CD4-positive, CD25-positive, alpha-beta regulatory T cell (primary cell): ENCODE measurements around the gene ANAPC16. TPM values are rescaled to one million over a fixed set of nuclear protein-coding genes. Genes with fewer than 3 reads are reported as not detected.

ENCODE experiments used
- ATAC-seq, 2 donors: fragments of 150-1000 bp; cut with Tn5 transposase; one replicate each; pipeline ENCODE4 v1.10.0; 2021; ENCODE audit warnings: low read depth in 2 of 2, moderate number of reproducible peaks in 2 of 2, moderate library complexity in 1 of 2
- DNase-seq, 3 donors: peaks; one replicate each; pipeline versions ENCODE4 v3.0.0 to v3.0.0-alpha.2; 2012 to 2022; ENCODE audit warnings: mixed read lengths in 1 of 3
- H3K27ac ChIP-seq: one replicate; pipeline ENCODE4 v1.7.0; 2013; ENCODE audit warnings: mild to moderate bottlenecking, low read length; ENCODE audit not compliant: insufficient read depth, poor library complexity, severe bottlenecking
- H3K27me3 ChIP-seq: one replicate; pipeline ENCODE4 v1.7.0; 2013; ENCODE audit warnings: low read length; ENCODE audit not compliant: control insufficient read depth, insufficient read depth
- H3K36me3 ChIP-seq: one replicate; pipeline ENCODE4 v1.7.0; 2013; ENCODE audit warnings: mild to moderate bottlenecking, low read length, moderate library complexity; ENCODE audit not compliant: control insufficient read depth, insufficient read depth
- H3K4me1 ChIP-seq: 2 replicates; pipeline ENCODE4 v1.7.0; 2013; ENCODE audit warnings: mild to moderate bottlenecking, low read length; ENCODE audit not compliant: insufficient read depth, control insufficient read depth, poor library complexity, severe bottlenecking
- H3K4me3 ChIP-seq: one replicate; pipeline ENCODE4 v1.7.0; 2013; ENCODE audit warnings: low read depth, mild to moderate bottlenecking, low read length, moderate library complexity
- H3K9me3 ChIP-seq, 2 experiments: 1 replicate in 1 of 2; 2 replicates in 1 of 2; pipeline ENCODE4 v1.7.0; 2013; ENCODE audit warnings: low read length in 2 of 2, mild to moderate bottlenecking in 1 of 2, moderate library complexity in 1 of 2; ENCODE audit not compliant: control insufficient read depth in 2 of 2
- H3K27ac Mint-ChIP-seq, 3 donors: one replicate each; pipeline ENCODE4 v1.8.0; 2020 to 2022; ENCODE audit warnings: mild to moderate bottlenecking in 3 of 3, mixed read lengths in 3 of 3, moderate library complexity in 2 of 3
- H3K27me3 Mint-ChIP-seq: one replicate; pipeline ENCODE4 v1.8.0; 2022; ENCODE audit warnings: mild to moderate bottlenecking, mixed read lengths
- H3K36me3 Mint-ChIP-seq: one replicate; pipeline ENCODE4 v1.8.0; 2020; ENCODE audit warnings: mixed read lengths
- H3K4me1 Mint-ChIP-seq, 4 donors: one replicate each; pipeline ENCODE4 v1.8.0; 2020 to 2022; ENCODE audit warnings: mixed read lengths in 4 of 4, mild to moderate bottlenecking in 1 of 4
- H3K4me3 Mint-ChIP-seq, 4 donors: one replicate each; pipeline ENCODE4 v1.8.0; 2020 to 2022; ENCODE audit warnings: mild to moderate bottlenecking in 4 of 4, mixed read lengths in 4 of 4, moderate library complexity in 3 of 4
- H3K9me3 Mint-ChIP-seq, 7 donors: one replicate each; pipeline ENCODE4 v1.8.0; 2020 to 2022; ENCODE audit warnings: mixed read lengths in 7 of 7, mild to moderate bottlenecking in 3 of 7, moderate library complexity in 2 of 7
- polyA plus RNA-seq, 4 donors: library from polyadenylated mRNA; unstranded; fragments of 300-500 nt; fragmentation: Illumina TruSeq; gene quantifications; one replicate each; pipeline ENCODE4 v1.2.3, GENCODE V29; 2021
- total RNA-seq: library from RNA; stranded (reverse); gene quantifications from one replicate; pipeline ENCODE4 v1.2.3, GENCODE V29; 2022

The ANAPC16 gene
- total and polyA plus RNA-seq, 5 donors from 2014 or later: 86.6 to 361 (median 285) TPM

DNA sequence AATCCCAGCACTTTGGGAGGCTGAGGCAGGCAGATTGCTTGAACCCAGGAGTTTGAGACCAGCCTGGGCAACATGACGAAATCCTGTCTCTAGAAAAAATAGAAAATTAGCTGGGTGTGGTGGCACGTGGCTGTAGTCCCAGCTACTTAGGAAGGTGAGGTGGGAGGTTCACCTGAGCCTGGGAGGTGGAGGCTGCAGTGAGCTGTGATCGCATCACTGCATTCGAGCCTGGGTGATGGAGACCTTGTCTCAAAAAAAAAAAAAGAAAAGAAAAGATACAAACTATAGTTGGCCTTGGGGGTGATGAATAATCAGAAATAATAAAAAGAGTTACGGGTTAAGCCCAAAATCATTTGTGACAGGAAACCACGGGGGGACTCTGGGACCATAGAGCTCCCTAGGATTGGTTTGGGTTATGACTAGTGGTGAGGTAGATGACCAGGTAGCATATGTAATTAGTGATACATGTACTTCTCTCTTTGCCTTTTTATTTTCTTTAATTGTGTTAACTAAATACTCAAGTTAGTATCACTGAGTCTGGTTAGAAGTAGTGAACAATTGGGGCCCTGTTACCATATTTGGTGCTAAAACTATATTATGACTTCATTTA is 10.7 kb downstream of the ANAPC16 start:
- H3K4me1 ChIP-seq: peaks cover 26% of the 10 kb centered on the region
- H3K27me3 ChIP-seq: no peaks in the 10 kb centered on the region
- H3K4me3 Mint-ChIP-seq: peak overlapping the region in 1 of 4 donors; percentile 18
- H3K4me1 Mint-ChIP-seq: peaks cover 32 to 63% (median 36%) of the 10 kb centered on the region in 4 donors
- peak overlapping the region; percentile 47 for H3K27ac ChIP-seq
- no peak for ATAC-seq
- H3K9me3 Mint-ChIP-seq: no peaks in the 10 kb centered on the region
- peak overlapping the region; percentile 1 to 72 (median 60) for H3K27ac Mint-ChIP-seq
- peaks cover 28% of the 10 kb centered on the region for H3K36me3 Mint-ChIP-seq
- no peaks in the 10 kb centered on the region for H3K9me3 ChIP-seq
- no peaks in the 10 kb centered on the region for H3K27me3 Mint-ChIP-seq
- no peak for DNase-seq
- peaks cover 38% of the 10 kb centered on the region for H3K36me3 ChIP-seq
- no peak overlapping the region for H3K4me3 ChIP-seq

DNA sequence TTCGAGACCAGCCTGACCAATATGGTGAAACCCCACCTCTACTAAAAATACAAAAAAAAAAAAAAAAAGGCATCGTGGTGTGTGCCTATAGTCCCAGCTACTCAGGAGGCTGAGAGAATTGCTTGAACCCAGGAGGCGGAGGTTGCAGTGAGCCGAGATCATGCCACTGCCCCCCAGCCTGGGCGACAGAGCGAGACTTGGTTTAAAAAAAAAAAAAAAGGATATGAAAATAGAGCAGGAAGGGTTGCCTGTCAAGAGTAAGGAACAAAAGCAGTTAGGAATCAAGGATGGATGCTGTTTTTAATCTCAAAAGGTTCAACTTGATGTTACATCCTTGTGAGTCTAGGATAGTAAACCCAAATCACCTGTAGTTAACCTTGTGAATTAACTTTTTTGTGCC is 12.0 kb downstream of the ANAPC16 start:
- peaks cover 26% of the 10 kb centered on the region for H3K36me3 Mint-ChIP-seq
- H3K27me3 ChIP-seq: no peaks in the 10 kb centered on the region
- ATAC-seq (no peak), DNase-seq (no peak)
- H3K27me3 Mint-ChIP-seq: no peaks in the 10 kb centered on the region
- H3K4me3 ChIP-seq: no peak overlapping the region
- H3K4me1 ChIP-seq: peaks cover 23% of the 10 kb centered on the region
- H3K27ac Mint-ChIP-seq: peak overlapping the region; percentile 5 to 83 (median 78)
- no peaks in the 10 kb centered on the region for H3K9me3 Mint-ChIP-seq
- H3K36me3 ChIP-seq: peaks cover 42% of the 10 kb centered on the region
- H3K4me3 Mint-ChIP-seq: peak overlapping the region in 1 of 4 donors; percentile 77
- H3K4me1 Mint-ChIP-seq: peaks cover 29 to 58% (median 33%) of the 10 kb centered on the region in 4 donors
- no peak overlapping the region for H3K27ac ChIP-seq
- H3K9me3 ChIP-seq: no peaks in the 10 kb centered on the region

GRCh38 chr10:72228318-72228751 is 12.5 kb downstream of the ANAPC16 start:
- no peaks in the 10 kb centered on the region for H3K9me3 Mint-ChIP-seq
- H3K4me1 Mint-ChIP-seq: peaks cover 28 to 54% (median 30%) of the 10 kb centered on the region in 4 donors
- DNase-seq: no peak
- Histone ChIP-seq H3K36me3 (peaks cover 47% of the 10 kb centered on the region), H3K4me1 (peaks cover 18% of the 10 kb centered on the region), H3K27ac (no peak overlapping the region), H3K9me3 (no peaks in the 10 kb centered on the region), H3K27me3 (no peaks in the 10 kb centered on the region), H3K4me3 (peak overlapping the region; percentile 1)
- H3K27me3 Mint-ChIP-seq: no peaks in the 10 kb centered on the region
- peak overlapping the region; percentile 5 to 83 (median 78) for H3K27ac Mint-ChIP-seq
- ATAC-seq: no peak
- H3K36me3 Mint-ChIP-seq: peaks cover 31% of the 10 kb centered on the region
- H3K4me3 Mint-ChIP-seq: peak overlapping the region in 1 of 4 donors; percentile 24

DNA sequence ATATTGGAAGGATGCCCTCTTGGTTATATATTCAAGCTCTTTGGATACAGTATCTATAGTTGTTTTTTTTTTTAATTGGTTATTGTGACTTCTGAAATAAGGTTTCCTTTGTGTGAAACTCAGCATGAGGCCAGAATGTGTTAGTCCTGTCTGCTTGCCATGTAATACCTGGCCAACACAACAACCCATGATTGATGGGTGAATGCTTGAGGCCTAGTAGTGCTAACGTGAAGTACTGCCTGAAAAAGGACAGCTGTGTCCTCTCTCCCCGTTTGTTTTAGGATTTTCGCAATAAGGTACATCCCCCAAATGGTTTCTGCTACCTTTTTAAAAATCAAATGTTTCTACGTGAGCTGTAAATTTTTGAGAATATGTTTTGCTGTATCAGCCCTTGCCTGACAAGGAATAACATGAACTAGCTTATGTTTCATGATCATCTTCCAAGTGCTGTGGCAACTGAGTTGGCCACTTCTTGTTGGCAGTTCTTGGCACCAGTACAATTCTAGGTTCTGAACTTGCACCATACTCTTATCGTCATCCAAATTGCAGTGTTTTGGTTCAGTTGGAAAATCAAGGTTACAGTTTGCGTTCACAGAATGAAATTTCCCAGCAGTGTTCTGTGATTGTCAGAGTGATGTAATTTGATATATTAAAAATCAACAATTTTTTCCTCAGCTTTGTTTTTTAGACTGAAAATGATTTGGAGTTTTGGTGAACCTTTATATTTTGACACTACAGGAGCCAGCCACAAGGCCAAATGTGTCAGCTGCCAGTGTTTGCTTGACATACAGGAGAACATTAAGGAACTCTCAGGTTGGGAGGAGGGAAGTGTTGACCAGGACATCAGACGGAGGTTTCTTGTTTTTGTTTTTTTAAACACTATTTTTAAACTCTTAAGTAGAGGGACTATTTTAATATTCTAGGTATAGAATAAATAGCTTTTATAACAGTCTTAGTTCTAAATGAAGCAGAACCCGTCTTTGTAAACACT is 13.7 kb downstream of the ANAPC16 start:
- no peak overlapping the region for H3K4me3 ChIP-seq
- DNase-seq: no peak
- H3K4me1 ChIP-seq: peaks cover 12% of the 10 kb centered on the region
- H3K4me3 Mint-ChIP-seq: peak overlapping the region in 1 of 4 donors; percentile 57
- no peak overlapping the region for H3K27ac ChIP-seq
- no peaks in the 10 kb centered on the region for H3K9me3 ChIP-seq
- no peaks in the 10 kb centered on the region for H3K27me3 ChIP-seq
- H3K27me3 Mint-ChIP-seq: no peaks in the 10 kb centered on the region
- peak overlapping the region in 2 of 3 donors; percentile 65 to 83 for H3K27ac Mint-ChIP-seq
- H3K36me3 ChIP-seq: peaks cover 50% of the 10 kb centered on the region
- H3K4me1 Mint-ChIP-seq: peaks cover 22 to 43% (median 24%) of the 10 kb centered on the region in 4 donors
- peaks cover 31% of the 10 kb centered on the region for H3K36me3 Mint-ChIP-seq
- no peaks in the 10 kb centered on the region for H3K9me3 Mint-ChIP-seq
- ATAC-seq: no peak

DNA sequence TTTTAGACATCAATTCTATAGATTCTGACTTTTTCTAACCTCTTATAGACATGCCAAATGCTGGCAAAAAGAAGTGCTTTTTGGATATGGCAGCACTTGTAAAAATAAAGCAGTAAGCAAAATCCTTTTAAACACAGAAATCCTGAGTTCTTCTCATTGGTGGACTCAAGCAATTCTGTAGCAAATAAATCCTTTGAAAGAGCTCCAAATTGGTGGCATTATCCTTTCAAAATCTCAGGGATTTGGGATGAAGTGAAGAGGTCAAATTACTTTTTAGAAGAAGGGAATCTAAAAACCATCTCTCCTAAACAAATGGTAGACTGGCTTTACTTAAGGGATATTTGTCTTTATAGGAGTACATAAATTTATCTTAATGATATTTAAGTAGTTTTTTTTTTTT is 17.8 kb downstream of the ANAPC16 start:
- Mint-ChIP-seq H3K27ac (peak overlapping the region in 1 of 3 donors; percentile 86), H3K27me3 (no peaks in the 10 kb centered on the region), H3K9me3 (no peaks in the 10 kb centered on the region), H3K36me3 (peaks cover 33% of the 10 kb centered on the region), H3K4me3 (no peak overlapping the region), H3K4me1 (peaks cover 12 to 21% (median 12%) of the 10 kb centered on the region in 4 donors)
- Histone ChIP-seq H3K27ac (no peak overlapping the region), H3K9me3 (no peaks in the 10 kb centered on the region), H3K4me1 (no peaks in the 10 kb centered on the region), H3K4me3 (no peak overlapping the region), H3K36me3 (peaks cover 52% of the 10 kb centered on the region), H3K27me3 (no peaks in the 10 kb centered on the region)
- ATAC-seq (no peak), DNase-seq (no peak)

GRCh38 chr10:72234560-72235095 is 18.8 kb downstream of the ANAPC16 start:
- H3K4me3 ChIP-seq: no peak overlapping the region
- no peak for DNase-seq
- H3K27me3 ChIP-seq: no peaks in the 10 kb centered on the region
- Mint-ChIP-seq H3K36me3 (peaks cover 35% of the 10 kb centered on the region), H3K4me1 (peaks cover 4 to 14% (median 9%) of the 10 kb centered on the region in 4 donors), H3K9me3 (no peaks in the 10 kb centered on the region), H3K4me3 (no peak overlapping the region), H3K27me3 (no peaks in the 10 kb centered on the region), H3K27ac (no peak overlapping the region)
- no peak overlapping the region for H3K27ac ChIP-seq
- ATAC-seq: no peak
- no peaks in the 10 kb centered on the region for H3K4me1 ChIP-seq
- peaks cover 52% of the 10 kb centered on the region for H3K36me3 ChIP-seq
- no peaks in the 10 kb centered on the region for H3K9me3 ChIP-seq

DNA sequence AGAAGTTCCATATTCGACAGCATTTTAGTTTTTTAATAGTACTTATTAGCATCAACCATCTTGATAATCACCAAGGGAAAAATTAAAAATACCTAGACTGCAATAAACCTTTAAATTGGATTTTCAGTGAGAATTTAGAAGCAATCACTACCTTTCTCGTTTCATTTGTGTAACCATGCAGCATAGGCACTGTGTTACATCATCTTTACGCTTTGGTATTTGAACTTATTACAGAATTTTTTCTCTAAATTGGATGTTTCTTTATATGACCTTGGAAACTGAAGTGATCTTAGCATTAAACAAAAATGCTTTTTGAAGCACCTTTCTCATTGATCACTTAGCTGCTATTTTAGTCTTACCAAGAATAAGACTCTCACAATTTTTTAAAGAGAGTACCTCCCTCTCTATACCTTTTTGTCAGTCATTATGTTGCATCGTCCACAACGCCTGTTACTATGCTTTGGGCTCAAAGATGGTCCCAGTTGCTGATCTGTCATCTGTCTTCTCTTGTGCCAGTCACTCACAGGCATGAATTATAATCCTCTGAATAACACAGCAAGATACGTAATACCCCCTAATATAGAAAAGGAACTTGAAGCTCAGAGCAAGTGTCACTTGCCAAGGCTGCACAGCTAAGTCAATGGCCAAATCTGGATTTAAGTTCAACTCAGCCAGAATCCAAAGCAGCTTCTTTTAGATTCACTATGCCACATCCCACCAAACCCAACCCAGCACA is 19.9 kb downstream of the ANAPC16 start:
- Histone ChIP-seq H3K27me3 (no peaks in the 10 kb centered on the region), H3K4me1 (no peaks in the 10 kb centered on the region), H3K4me3 (no peak overlapping the region), H3K9me3 (no peaks in the 10 kb centered on the region), H3K36me3 (peaks cover 45% of the 10 kb centered on the region), H3K27ac (no peak overlapping the region)
- no peaks in the 10 kb centered on the region for H3K27me3 Mint-ChIP-seq
- ATAC-seq (no peak), DNase-seq (no peak)
- no peaks in the 10 kb centered on the region for H3K9me3 Mint-ChIP-seq
- H3K27ac Mint-ChIP-seq: peak overlapping the region in 2 of 3 donors; percentile 13 to 81
- H3K4me3 Mint-ChIP-seq: no peak overlapping the region
- peaks cover 0 to 12% (median 10%) of the 10 kb centered on the region in 4 donors for H3K4me1 Mint-ChIP-seq
- peaks cover 32% of the 10 kb centered on the region for H3K36me3 Mint-ChIP-seq
